HG02623 (cell line): ENCODE data around the gene PNKP.

Experiments
- ATAC-seq: cut with Tn5 transposase; IDR thresholded peaks from one replicate; pipeline ENCODE4 v1.9.1; 2021; ENCODE audit warnings: moderate library complexity; ENCODE audit not compliant: unreplicated experiment

PNKP gene

DNA sequence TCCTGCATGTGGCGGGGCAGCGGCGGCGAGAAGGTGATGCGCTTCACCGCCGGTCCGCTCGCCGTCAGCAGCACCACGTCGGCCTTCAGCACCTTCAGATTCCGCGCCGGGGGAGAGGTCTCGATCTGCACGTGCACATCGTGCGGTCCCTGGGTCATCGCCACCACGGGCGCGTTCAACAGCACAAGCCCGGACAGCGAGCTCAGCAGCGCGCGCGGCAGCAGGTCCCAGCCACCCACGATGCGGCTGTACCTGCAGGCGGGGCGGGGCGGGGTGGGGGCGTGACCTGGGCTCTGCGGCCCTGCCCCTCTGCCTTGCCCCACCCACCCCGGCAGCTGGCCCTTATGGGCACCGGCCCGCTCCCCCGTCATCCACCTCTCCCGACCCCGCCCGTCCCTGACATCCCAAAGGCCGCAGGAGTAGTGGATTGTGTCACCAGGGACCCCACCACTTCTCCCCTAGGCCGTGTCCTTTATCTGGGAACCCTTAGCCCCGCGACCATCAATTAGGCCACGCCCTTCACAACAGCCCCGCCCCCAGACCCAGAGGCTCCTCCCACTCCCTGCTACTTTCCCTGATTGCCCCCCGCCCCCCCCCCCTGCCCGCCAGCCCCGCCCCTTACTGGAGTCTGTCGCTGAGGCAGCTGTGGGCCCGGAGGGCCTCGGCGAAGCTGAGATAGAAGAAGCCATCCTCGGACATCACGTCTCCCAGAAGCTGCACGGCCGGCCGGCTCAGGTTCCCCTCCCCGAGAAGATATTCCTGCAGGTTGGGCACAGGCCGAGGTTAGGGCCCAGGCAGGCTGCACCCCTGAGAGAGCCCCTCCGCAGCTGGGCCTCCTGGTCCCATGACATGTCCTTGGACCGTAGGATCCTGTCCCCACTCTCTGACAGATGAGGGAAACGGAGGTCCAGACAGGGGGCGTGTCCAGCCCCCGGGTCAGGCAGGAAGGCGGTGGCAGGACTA is 23.3 kb upstream of the PNKP start:
- no peak for ATAC-seq

DNA sequence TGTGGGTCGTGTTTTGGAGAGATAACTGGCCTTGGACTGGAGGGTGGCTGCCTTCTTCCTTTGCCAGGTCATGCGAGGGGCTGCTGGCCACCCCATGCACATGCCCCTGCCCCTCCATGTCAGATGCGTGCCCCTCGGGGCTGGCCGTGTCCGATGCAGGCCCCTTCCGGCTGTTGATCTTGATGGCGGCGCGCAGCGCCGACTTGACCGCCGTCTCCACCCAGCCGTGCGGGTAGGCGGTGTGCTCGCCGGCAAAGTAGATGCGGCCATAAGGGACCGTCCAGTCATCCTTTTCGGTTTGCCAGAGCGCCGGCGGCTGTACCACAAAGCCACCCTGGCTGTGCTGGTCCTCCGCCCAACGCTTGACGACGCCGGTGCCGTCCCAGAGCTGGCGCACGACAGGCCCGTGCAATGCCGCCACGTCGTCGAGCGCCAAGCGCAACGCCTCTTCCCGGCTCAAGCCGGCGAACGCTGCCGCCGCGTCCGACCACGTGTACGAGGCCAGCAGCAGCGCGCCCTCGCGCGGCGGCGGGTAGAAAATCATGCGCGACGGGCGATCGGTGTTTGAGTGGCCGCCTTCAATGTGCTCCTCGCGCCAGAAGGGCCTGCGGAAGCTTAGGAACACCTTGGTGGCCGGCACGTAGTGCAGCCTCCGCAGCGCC is 22.4 kb upstream of the PNKP start:
- no peak for ATAC-seq

GRCh38 chr19:49889038-49889686 is 21.8 kb upstream of the PNKP start:
- ATAC-seq, result no peak

GRCh38 chr19:49888510-49888824 is 21.1 kb upstream of the PNKP start:
- no peak for ATAC-seq

- ATAC-seq, result no peak
Measured at GRCh38 chr19:49887665-49888509, 20.5 kb upstream of the PNKP start.

DNA sequence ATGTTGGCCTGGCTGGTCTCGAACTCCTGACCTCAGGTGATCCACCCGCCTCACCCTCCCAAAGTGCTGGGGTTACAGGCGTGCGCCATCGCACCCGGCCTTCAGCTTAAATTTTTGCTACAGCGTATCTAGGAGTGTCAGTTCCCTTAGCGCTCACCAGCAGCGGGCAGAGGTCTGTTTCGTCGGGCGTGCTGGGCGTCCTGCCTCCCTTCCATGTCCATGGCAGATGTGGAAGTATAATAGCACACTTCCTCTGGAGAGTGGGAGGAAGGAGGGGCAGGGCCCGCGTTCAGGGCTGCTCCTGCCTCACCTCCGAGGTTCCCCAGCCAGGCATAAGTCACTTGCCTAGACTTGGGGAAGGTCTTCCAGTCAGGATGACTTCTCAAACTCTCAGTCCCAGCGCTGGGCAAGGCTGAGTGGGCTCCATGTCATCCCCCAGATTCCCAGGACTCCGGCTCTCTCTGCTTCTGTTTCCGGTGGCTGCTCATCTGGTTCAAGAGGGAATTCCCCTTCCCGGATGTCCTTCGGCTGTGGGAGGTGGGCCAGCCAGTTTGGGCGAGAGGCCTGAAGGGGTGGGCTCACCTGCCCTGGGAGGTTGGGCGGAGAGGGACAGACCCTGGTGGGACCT is 19.8 kb upstream of the PNKP start:
- ATAC-seq, result no peak

- no peak for ATAC-seq
Measured at GRCh38 chr19:49884760-49885159, 17.4 kb upstream of the PNKP start.

DNA sequence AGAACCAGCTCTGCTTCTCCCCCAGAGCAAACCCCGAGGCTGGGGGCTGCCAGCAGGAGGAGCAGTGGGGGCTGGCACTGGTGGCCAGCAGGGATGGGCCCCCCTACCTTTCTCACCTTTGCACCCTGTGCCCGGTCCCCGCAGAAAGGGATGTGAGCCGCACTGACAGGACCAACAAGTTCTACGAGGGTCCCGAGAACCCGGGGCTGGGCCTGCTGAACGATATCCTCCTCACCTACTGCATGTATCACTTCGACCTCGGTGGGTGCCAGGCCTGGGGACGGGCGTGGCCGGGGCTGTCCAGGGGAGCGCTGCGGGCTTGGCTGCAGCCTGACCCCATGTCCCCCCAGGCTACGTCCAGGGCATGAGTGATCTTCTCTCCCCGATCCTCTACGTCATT is 16.7 kb upstream of the PNKP start:
- ATAC-seq, result no peak

- ATAC-seq, result no peak
Measured at GRCh38 chr19:49883094-49883493, 15.7 kb upstream of the PNKP start.

GRCh38 chr19:49882643-49883042 is 15.3 kb upstream of the PNKP start:
- no peak for ATAC-seq

DNA sequence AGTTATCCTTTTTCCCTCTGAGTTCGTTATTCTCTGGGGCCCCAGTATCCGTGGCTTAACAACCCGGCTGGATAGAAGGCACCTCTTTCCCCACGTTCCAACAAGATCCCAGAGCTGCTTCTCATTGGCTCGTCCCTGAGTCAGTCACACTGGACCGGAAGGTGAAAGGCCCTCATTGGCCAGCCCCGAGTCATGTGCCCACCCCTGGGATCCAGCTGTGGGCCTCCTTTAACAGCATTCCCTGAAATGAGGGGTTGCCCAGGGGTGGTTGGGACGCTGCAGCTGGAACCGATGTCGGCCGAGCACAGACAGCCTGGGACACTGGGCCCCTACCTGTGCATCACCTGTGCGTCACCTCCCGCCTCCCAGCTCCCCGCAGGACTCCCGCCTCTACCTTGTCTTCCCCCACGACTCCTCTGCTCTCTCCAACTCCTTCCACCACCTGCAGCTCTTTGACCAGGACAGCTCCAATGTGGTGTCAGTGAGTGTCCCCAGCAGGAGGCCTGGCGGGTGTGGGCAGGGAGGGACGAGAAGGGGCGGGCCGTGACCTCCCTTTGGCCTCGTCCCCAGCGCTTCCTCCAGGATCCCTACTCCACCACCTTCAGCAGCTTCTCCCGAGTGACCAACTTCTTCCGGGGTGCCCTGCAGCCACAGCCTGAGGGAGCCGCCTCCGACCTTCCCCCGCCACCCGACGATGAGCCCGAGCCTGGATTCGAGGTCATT is 14.5 kb upstream of the PNKP start:
- no peak for ATAC-seq

- ATAC-seq, result no peak
Measured at GRCh38 chr19:49881186-49881585, 13.8 kb upstream of the PNKP start.

- ATAC-seq, result no peak
Measured at GRCh38 chr19:49880162-49880869, 12.9 kb upstream of the PNKP start.

DNA sequence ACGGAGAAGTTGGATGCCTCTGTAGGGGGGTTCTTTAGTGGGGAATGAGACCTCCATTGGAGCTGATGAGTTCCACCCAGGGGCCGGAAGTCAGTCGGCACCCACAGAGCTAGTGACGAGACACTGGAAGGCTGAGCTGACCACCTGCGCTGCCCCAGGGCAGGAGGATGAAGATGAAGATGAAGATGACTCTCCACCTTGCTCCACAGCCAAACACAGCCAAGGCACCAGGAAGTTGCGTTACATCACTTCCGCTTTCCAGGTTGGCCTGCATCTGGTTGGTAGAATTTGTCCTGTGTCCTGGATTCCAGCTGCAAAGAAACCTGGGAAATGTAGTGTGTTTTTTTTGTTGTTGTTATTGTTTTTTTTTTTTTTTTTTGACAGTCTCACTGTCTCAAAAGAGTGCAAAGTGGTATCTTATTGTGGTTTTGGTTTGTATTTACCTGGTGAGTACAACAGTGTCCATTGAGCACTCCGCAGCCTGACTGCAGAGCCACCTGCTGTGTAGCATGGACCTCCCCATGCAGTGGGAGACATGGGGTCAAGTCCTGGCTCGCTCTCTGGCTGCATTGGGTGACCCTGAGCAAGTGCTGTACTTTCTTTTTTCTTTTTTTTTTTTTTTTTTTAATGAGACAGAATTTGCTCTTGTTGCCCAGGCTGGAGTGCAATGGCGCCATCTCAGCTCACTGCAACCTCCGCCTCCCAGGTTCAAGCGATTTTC is 12.0 kb upstream of the PNKP start:
- ATAC-seq, result no peak

GRCh38 chr19:49878744-49879070 is 11.3 kb upstream of the PNKP start:
- ATAC-seq, result no peak

DNA sequence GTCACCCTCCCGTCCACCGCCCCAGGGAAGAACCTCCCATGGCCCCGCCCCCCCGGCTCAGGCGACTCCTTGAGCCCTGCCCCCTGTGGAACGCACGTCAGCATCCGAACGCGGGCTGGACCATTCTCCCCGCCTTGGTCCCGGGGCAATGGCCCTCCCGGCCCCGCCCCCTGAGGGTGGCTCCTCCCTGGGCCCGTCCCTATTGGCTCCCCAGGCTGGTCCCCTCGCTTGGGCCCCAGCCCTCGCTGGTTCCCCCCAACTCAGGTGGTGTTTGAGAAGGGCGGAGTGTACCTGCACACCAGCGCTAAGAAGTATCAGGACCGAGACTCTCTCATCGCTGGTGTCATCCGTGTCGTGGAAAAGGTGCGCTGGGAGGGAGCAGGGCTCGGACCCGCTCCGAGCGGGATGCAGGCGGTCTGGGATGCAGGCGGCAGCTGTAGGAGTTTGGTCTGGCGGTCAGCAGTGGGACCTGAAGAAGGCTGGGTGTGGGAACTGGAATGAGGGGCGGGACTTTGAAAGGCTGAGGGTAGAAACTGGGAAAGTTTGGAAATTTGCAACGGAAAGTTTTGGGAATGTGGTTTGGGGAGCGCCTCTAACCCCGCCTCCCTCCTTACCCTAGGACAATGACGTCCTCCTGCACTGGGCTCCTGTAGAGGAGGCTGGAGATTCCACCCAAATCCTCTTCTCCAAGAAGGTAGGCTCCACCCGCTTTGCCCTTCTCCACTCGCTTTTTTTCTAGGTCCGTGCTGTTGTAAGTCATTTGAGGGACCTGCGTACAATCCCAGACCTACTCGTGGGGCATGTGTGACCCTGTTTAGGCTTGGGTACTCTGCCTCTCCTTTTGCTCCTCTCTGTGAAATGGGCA is 10.7 kb upstream of the PNKP start:
- ATAC-seq, result peak; percentile 34

- ATAC-seq, result peak; percentile 57
Measured at GRCh38 chr19:49877020-49877878, 9.9 kb upstream of the PNKP start, which contains the start of the genes AKT1S1 and TBC1D17. Gene AKT1S1 (minus strand): TSS chr19:49877355. CDS start chr19:49873295, 4,060 bp downstream. Gene TBC1D17 (plus strand): TSS chr19:49877702. CDS start chr19:49877724, 22 bp downstream.
